HG03571 (cell line): Measurements from ENCODE around the gene ODF4.
"Not testable (repeated sequence)": the region's sequence is repeated elsewhere in the genome, so short reads cannot be mapped to it uniquely, and the experiment has no call there.

Experiments used
- ATAC-seq: cut with Tn5 transposase; IDR thresholded peaks from one replicate; pipeline ENCODE4 v1.9.1; 2021; ENCODE audit not compliant: unreplicated experiment

The ODF4 gene

DNA sequence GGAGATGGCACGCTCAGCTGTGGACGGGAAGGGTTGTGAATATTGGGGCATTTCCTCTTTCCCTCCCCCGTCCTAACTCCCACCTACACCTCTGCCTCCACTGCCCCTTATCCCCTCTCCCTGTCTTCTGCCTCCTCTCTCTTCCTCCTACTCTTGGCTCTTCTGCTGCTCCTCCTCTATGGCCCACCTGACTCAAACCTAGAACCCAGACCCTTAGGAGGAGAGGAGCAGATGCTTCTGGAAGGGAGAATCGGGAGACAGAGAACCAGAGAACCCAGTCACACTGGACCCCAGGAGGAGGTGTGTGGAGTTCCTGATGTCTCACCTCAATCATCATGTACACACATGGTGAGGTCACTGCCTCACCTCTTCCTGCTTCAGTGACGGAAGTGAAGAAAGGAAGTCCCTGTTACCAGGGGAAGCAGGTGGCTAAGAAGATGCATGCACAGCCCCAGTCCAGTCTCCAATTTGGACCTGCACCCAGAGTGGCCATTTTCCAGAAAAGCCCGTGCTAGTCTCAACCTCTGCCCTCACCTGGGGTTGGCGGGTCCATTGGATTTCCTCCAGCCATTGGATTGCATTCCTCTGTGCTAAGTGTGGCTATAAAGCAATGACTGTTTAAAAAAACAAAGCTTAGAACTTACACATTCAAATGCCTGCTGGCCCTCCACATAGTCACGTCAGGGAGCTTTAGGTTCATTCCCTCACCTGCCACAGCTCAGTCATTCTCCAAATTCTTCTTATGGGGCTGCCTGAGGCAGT lies 54.0 kb downstream of the ODF4 start:
- ATAC-seq, result no peak

GRCh38 chr17:8394497-8394896 lies 54.9 kb downstream of the ODF4 start:
- not testable (repeated sequence) for ATAC-seq
